H1 (cell line): ENCODE results near the gene TEDC1. TPM values are rescaled to one million over a fixed set of nuclear protein-coding genes. Genes with fewer than 3 reads are reported as not detected.

Experiments
- CTCF ChIA-PET: fragments of 300-600 bp; sonication (Branson Sonifier 250); formaldehyde crosslinking; loops from one replicate; lab custom pipeline; 2021; ENCODE audit not compliant: partially characterized antibody; lab: Charles Lee
- POLR2A ChIA-PET: fragments of 300-600 bp; sonication (Branson Sonifier 250); formaldehyde crosslinking; loops from one replicate; lab custom pipeline; 2021; ENCODE audit warnings: inconsistent platforms; ENCODE audit not compliant: partially characterized antibody; lab: Charles Lee
- DNase-seq, 2 experiments: peaks; one replicate each; pipeline versions ENCODE4 v3.0.0 to v3.0.0-alpha.2; 2010 to 2022; ENCODE audit warnings: low spot score in 2 of 2, low read depth in 1 of 2, mixed read lengths in 1 of 2
- FAIRE-seq: peaks from 2 replicates; lab custom pipeline; 2011; peaks lifted over from hg19 to GRCh38; lab: Jason Lieb, UNC
- H2AFZ ChIP-seq: 2 replicates; pipeline ENCODE4 v1.8.1; 2012; ENCODE audit warnings: low read length, inconsistent platforms
- H2AK5ac ChIP-seq: 2 replicates; pipeline ENCODE4 v1.6.1; 2013; ENCODE audit warnings: low read depth, low read length
- H2BK120ac ChIP-seq: replicated peaks from 2 replicates; pipeline ENCODE3; 2013; ENCODE audit warnings: low read depth, low read length, inconsistent platforms
- H2BK12ac ChIP-seq: 2 replicates; pipeline ENCODE4 v1.6.1; 2013; ENCODE audit warnings: low read depth, low read length
- H2BK15ac ChIP-seq: 2 replicates; pipeline ENCODE4 v1.6.1; 2013; ENCODE audit warnings: low read length
- H2BK20ac ChIP-seq: 2 replicates; pipeline ENCODE4 v1.6.1; 2013; ENCODE audit warnings: low read length
- H2BK5ac ChIP-seq: 2 replicates; pipeline ENCODE4 v1.6.1; 2013; ENCODE audit warnings: low read depth, low read length
- H3K14ac ChIP-seq: 2 replicates; pipeline ENCODE4 v1.6.1; 2013; ENCODE audit warnings: inconsistent platforms; ENCODE audit not compliant: insufficient read length
- H3K18ac ChIP-seq: 2 replicates; pipeline ENCODE4 v1.6.1; 2013; ENCODE audit warnings: low read length; ENCODE audit errors: extremely low read depth
- H3K23ac ChIP-seq: 2 replicates; pipeline ENCODE4 v1.6.1; 2013; ENCODE audit warnings: inconsistent platforms; ENCODE audit not compliant: insufficient read length
- H3K23me2 ChIP-seq: 2 replicates; pipeline ENCODE4 v1.6.1; 2013; ENCODE audit warnings: low read depth, low read length
- H3K27ac ChIP-seq: 2 replicates; pipeline ENCODE4 v1.6.1; 2011; ENCODE audit warnings: low read depth, low read length, inconsistent platforms
- H3K27me3 ChIP-seq, 4 experiments: replicated peaks in 1 of 4; 1 replicate in 1 of 4; 2 replicates in 3 of 4; pipeline versions ENCODE4 v1.6.1 to v1.8.1; 2011 to 2013; ENCODE audit warnings: low read length in 3 of 4, mild to moderate bottlenecking in 3 of 4, inconsistent platforms in 2 of 4, mixed read lengths in 2 of 4, moderate library complexity in 1 of 4; ENCODE audit not compliant: control insufficient read depth in 3 of 4, insufficient read depth in 3 of 4; ENCODE audit errors: extremely low read depth in 1 of 4
- H3K36me3 ChIP-seq, 4 experiments: 2 replicates each; pipeline versions ENCODE4 v1.6.1 to v1.8.1; 2011 to 2013; ENCODE audit warnings: mild to moderate bottlenecking in 4 of 4, low read length in 3 of 4, moderate library complexity in 2 of 4, control low read depth in 1 of 4, inconsistent platforms in 1 of 4; ENCODE audit not compliant: insufficient read depth in 4 of 4, control insufficient read depth in 2 of 4
- H3K4ac ChIP-seq: replicated peaks from 2 replicates; pipeline ENCODE3; 2013; ENCODE audit warnings: low read length, low read depth, mixed read lengths, inconsistent platforms; ENCODE audit not compliant: insufficient read length
- H3K4me1 ChIP-seq, 4 experiments: replicated peaks in 1 of 4; 1 replicate in 1 of 4; 2 replicates in 3 of 4; pipeline versions ENCODE4 v1.6.1 to v1.8.1; 2011 to 2013; ENCODE audit warnings: low read length in 3 of 4, inconsistent platforms in 2 of 4, mixed read lengths in 1 of 4; ENCODE audit not compliant: insufficient read depth in 4 of 4, control insufficient read depth in 3 of 4
- H3K4me2 ChIP-seq, 2 experiments: 2 replicates each; pipeline versions ENCODE4 v1.6.1 to v1.8.1; 2011 to 2013; ENCODE audit warnings: low read depth in 2 of 2, low read length in 2 of 2, control low read depth in 1 of 2, inconsistent platforms in 1 of 2, mild to moderate bottlenecking in 1 of 2; ENCODE audit not compliant: insufficient read depth in 1 of 2
- H3K4me3 ChIP-seq, 4 experiments: fragments of 200-600, 300-600 bp in 1 of 4; sonication (generic), shearing (Covaris generic), sonication (Bioruptor Twin) in 1 of 4; 2 replicates each; pipeline versions ENCODE4 v1.5.1 to v1.8.1; 2011 to 2016; ENCODE audit warnings: low read length in 4 of 4, low read depth in 3 of 4, control low read depth in 2 of 4, inconsistent platforms in 2 of 4, mild to moderate bottlenecking in 2 of 4, mixed read lengths in 1 of 4, moderate library complexity in 1 of 4; ENCODE audit not compliant: insufficient read depth in 2 of 4; ENCODE audit errors: extremely low read depth in 1 of 4
- H3K56ac ChIP-seq: replicated peaks from 2 replicates; pipeline ENCODE3; 2013; ENCODE audit warnings: low read depth, mild to moderate bottlenecking, mixed read lengths, low read length, inconsistent platforms; ENCODE audit not compliant: insufficient read length
- H3K79me1 ChIP-seq: 2 replicates; pipeline ENCODE4 v1.6.1; 2013; ENCODE audit warnings: low read depth, low read length, control low read depth
- H3K79me2 ChIP-seq, 2 experiments: 2 replicates each; pipeline versions ENCODE4 v1.6.1 to v1.8.1; 2012 to 2013; ENCODE audit warnings: low read length in 2 of 2, mild to moderate bottlenecking in 2 of 2, inconsistent platforms in 1 of 2; ENCODE audit not compliant: insufficient read depth in 2 of 2, control insufficient read depth in 1 of 2
- H3K9ac ChIP-seq, 4 experiments: replicated peaks in 1 of 4; 1 replicate in 1 of 4; 2 replicates in 3 of 4; pipeline versions ENCODE4 v1.6.1 to v1.8.1; 2011 to 2013; ENCODE audit warnings: low read depth in 3 of 4, low read length in 3 of 4, control low read depth in 2 of 4, mild to moderate bottlenecking in 2 of 4, moderate library complexity in 2 of 4, inconsistent platforms in 1 of 4; ENCODE audit errors: extremely low read depth in 1 of 4
- H3K9me3 ChIP-seq, 2 experiments: 2 replicates each; pipeline versions ENCODE4 v1.6.1 to v1.8.1; 2012 to 2013; ENCODE audit warnings: mild to moderate bottlenecking in 2 of 2, moderate library complexity in 2 of 2, control low read depth in 1 of 2, inconsistent platforms in 1 of 2, low read depth in 1 of 2, low read length in 1 of 2, mixed read lengths in 1 of 2; ENCODE audit not compliant: insufficient read depth in 2 of 2
- H4K20me1 ChIP-seq, 2 experiments: replicated peaks in 1 of 2; 2 replicates each; pipeline versions ENCODE3 to v1.8.1; 2011 to 2013; ENCODE audit warnings: inconsistent platforms in 2 of 2, low read length in 2 of 2, mild to moderate bottlenecking in 1 of 2; ENCODE audit not compliant: insufficient read depth in 2 of 2, control insufficient read depth in 1 of 2
- H4K5ac ChIP-seq: 2 replicates; pipeline ENCODE4 v1.6.1; 2013; ENCODE audit warnings: low read length, low read depth, mixed read lengths, inconsistent platforms; ENCODE audit not compliant: insufficient read length
- H4K8ac ChIP-seq: 2 replicates; pipeline ENCODE4 v1.8.0; 2013; ENCODE audit warnings: mild to moderate bottlenecking, moderate library complexity, low read length, inconsistent platforms; ENCODE audit not compliant: insufficient read depth; ENCODE audit errors: extremely low read depth
- H4K91ac ChIP-seq: replicated peaks from 2 replicates; pipeline ENCODE3; 2013; ENCODE audit warnings: low read length, mixed read lengths, inconsistent platforms; ENCODE audit not compliant: insufficient read length
- FOSL1 ChIP-seq: IDR thresholded peaks from 2 replicates; pipeline ENCODE4 v1.6.1; 2011; ENCODE audit warnings: mild to moderate bottlenecking, low read depth, low read length, moderate library complexity; ENCODE audit not compliant: insufficient read depth
- NRF1 ChIP-seq: IDR thresholded peaks from 2 replicates; pipeline ENCODE4 v1.6.1; 2011; ENCODE audit warnings: mild to moderate bottlenecking, low read depth, low read length, improper control_type of control experiment
- SRF ChIP-seq: IDR thresholded peaks from 2 replicates; pipeline ENCODE4 v1.6.1; 2011; ENCODE audit warnings: mild to moderate bottlenecking, low read depth, low read length, moderate library complexity
- TEAD4 ChIP-seq: IDR thresholded peaks from 2 replicates; pipeline ENCODE4 v1.6.1; 2012; ENCODE audit warnings: low read depth, low read length, inconsistent platforms, mixed read lengths
- WGBS, 2 experiments: shearing (Covaris generic) in 1 of 2; methylation state at CpG; one replicate each; pipeline versions ENCODE4 v1.1.6 to v1.1.7; 2013 to 2015; ENCODE audit warnings: low lambda C conversion rate in 2 of 2, mixed read lengths in 2 of 2, inconsistent platforms in 1 of 2, low coverage in 1 of 2, missing lambda C conversion rate in 1 of 2; ENCODE audit not compliant: insufficient replicate concordance in 2 of 2, insufficient coverage in 1 of 2, insufficient read length in 1 of 2; ENCODE audit errors: extremely low coverage in 1 of 2, missing lambda C conversion rate in 1 of 2; 5-methylcytosine and 5-hydroxymethylcytosine counted together
- polyA plus RNA-seq, 7 experiments: library from polyadenylated mRNA; depleted of rRNA in 3 of 7; stranded (reverse) in 5 of 7; unstranded in 2 of 7; fragments of >200 nt in 5 of 7; fragments of 200-250 nt in 2 of 7; gene quantifications; 1 replicate in 5 of 7; 2 replicates in 1 of 7; 4 replicates in 1 of 7; pipeline versions ENCODE4 v1.2.1 to v1.2.3, GENCODE V29; 2011 to 2013; ENCODE audit warnings: missing spikeins in 2 of 7, mixed read lengths in 2 of 7
- total RNA-seq: library from RNA; stranded (reverse); fragmentation: NEBNext Ultra II Directional; extraction: Animal tissue kit (Norgen Biotek cat#: 25700); gene quantifications from 2 replicates; pipeline ENCODE4 v1.2.1, GENCODE V29; 2021
- TF ChIP-seq, protein P1 (sequence below), 3 experiments: IDR thresholded peaks; 1 replicate in 2 of 3; 2 replicates in 1 of 3; pipeline versions ENCODE4 v1.5.1 to v1.6.1; 2011; ENCODE audit warnings: low read length in 3 of 3, mild to moderate bottlenecking in 3 of 3, inconsistent platforms in 2 of 3, low read depth in 1 of 3, moderate library complexity in 1 of 3; ENCODE audit not compliant: insufficient read depth in 1 of 3; ENCODE audit errors: control extremely low read depth in 1 of 3
- TF ChIP-seq, protein P2 (sequence below): IDR thresholded peaks from 2 replicates; pipeline ENCODE4 v1.6.1; 2012; ENCODE audit warnings: inconsistent platforms

Gene TEDC1
- total and polyA plus RNA-seq, 2 of the 8 experiments (the other 6 are each of a cell fraction or from before 2014, with no cell fraction given), result 5.6 to 14.8 TPM

DNA sequence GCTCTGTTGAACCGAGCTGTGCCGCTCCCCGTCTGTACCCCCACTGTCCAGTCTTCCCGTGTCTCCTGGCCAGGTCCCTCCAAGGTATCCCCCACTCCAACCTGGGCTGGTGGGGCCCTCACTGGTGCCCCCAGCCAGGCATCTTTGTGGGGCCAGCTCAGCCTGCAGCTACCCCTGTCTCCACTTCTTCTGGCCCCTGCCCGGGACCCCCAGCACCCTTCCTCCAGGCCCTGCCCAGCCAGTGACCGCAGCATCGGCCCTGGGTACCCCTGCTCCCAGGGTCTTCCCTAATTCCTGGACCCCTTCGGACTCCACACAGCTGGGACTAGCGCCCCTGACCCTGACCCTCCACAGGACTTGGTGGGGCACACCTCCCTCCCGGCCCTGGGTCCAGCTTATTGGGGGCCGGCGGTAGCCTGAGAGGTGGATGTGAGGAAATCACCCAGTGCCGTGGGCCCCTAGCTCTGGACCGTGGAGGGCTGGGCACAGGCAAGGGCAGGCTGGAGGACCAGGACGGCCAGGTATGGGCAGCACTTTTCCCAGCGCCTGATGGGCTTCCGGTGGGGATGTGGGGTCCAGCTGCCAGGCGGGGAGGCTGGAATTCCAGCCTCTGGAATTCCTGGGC is 8.4 kb upstream of the TEDC1 start:
- Histone ChIP-seq H3K36me3 (peaks cover 0 to 3% (median 0%) of the 10 kb centered on the region in 4 experiments; a peak in 1 of 8 replicates), H3K9me3 (no peaks in the 10 kb centered on the region), H3K23me2 (peaks cover 4% of the 10 kb centered on the region; the same call in 1 of the 2 replicates), H3K4ac (no peak overlapping the region), H4K91ac (no peak overlapping the region), H2BK12ac (peak overlapping the region; percentile 80; the same call in 1 of the 2 replicates), H2BK20ac (no peak overlapping the region), H3K56ac (no peak overlapping the region), H3K79me2 (no peaks in the 10 kb centered on the region), H3K4me1 (peaks cover 0 to 37% (median 21%) of the 10 kb centered on the region in 4 experiments; a peak in 5 of 7 replicates), H2AK5ac (no peak overlapping the region), H3K79me1 (no peaks in the 10 kb centered on the region), H2BK120ac (no peak overlapping the region), H3K4me2 (0 out of 4 replicates have a peak overlapping the region, but pooled peaks of 1 of the 2 experiments have one; percentile 21), H3K18ac (no peak overlapping the region), H2BK5ac (no peak overlapping the region; the same call in 1 of the 2 replicates), H2AFZ (no peak overlapping the region), H2BK15ac (no peak overlapping the region), H3K4me3 (peak overlapping the region in 1 of 4 experiments; percentile 25; a peak in 1 of 8 replicates), H4K20me1 (peaks cover 4 to 12% of the 10 kb centered on the region in 2 experiments), H4K5ac (no peak overlapping the region), H3K27me3 (peaks cover 56 to 99% (median 82%) of the 10 kb centered on the region in 4 experiments), H3K14ac (no peak overlapping the region), H3K27ac (no peak overlapping the region), H4K8ac (peak overlapping the region; percentile 92; the same call in 1 of the 2 replicates), H3K23ac (no peak overlapping the region), H3K9ac (peak overlapping the region in 1 of 4 experiments; percentile 56; a peak in 2 of 7 replicates)
- ChIA-PET CTCF (interaction anchor here (0.8 to 5.0 kb wide), 13 partner anchors 7 to 309 kb away, joined by 3 to 70 read pairs (median 4); no protein-coding TSS in a partner anchor), POLR2A (interaction anchor here (0.5 to 1.6 kb wide), 5 partner anchors 9 to 322 kb away, joined by 3 to 4 read pairs (median 3); no protein-coding TSS in a partner anchor)
- TF ChIP-seq, protein P1, sequence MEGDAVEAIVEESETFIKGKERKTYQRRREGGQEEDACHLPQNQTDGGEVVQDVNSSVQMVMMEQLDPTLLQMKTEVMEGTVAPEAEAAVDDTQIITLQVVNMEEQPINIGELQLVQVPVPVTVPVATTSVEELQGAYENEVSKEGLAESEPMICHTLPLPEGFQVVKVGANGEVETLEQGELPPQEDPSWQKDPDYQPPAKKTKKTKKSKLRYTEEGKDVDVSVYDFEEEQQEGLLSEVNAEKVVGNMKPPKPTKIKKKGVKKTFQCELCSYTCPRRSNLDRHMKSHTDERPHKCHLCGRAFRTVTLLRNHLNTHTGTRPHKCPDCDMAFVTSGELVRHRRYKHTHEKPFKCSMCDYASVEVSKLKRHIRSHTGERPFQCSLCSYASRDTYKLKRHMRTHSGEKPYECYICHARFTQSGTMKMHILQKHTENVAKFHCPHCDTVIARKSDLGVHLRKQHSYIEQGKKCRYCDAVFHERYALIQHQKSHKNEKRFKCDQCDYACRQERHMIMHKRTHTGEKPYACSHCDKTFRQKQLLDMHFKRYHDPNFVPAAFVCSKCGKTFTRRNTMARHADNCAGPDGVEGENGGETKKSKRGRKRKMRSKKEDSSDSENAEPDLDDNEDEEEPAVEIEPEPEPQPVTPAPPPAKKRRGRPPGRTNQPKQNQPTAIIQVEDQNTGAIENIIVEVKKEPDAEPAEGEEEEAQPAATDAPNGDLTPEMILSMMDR (IDR thresholded peaks at IDR 0.05; ENCODE audit: control extremely low read depth in 1 of 3, insufficient read depth in 1 of 3, low read depth in 1 of 3, low read length in 3 of 3), result no peak
- TF ChIP-seq, protein P2, sequence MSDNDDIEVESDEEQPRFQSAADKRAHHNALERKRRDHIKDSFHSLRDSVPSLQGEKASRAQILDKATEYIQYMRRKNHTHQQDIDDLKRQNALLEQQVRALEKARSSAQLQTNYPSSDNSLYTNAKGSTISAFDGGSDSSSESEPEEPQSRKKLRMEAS, result no peak
- TF ChIP-seq SRF (no peak), TEAD4 (0 out of 2 replicates have a peak, but pooled peaks have one; percentile 43), FOSL1 (no peak), NRF1 (no peak)
- no peak for FAIRE-seq
- 84% methylated on average over 17 of the region's 18 CpGs; no CpG with 5 or more reads in 1 of the 2 experiments for WGBS, 2 experiments
- no peak for DNase-seq
